ENCODE data around the gene KRTAP10-2.

DNA sequence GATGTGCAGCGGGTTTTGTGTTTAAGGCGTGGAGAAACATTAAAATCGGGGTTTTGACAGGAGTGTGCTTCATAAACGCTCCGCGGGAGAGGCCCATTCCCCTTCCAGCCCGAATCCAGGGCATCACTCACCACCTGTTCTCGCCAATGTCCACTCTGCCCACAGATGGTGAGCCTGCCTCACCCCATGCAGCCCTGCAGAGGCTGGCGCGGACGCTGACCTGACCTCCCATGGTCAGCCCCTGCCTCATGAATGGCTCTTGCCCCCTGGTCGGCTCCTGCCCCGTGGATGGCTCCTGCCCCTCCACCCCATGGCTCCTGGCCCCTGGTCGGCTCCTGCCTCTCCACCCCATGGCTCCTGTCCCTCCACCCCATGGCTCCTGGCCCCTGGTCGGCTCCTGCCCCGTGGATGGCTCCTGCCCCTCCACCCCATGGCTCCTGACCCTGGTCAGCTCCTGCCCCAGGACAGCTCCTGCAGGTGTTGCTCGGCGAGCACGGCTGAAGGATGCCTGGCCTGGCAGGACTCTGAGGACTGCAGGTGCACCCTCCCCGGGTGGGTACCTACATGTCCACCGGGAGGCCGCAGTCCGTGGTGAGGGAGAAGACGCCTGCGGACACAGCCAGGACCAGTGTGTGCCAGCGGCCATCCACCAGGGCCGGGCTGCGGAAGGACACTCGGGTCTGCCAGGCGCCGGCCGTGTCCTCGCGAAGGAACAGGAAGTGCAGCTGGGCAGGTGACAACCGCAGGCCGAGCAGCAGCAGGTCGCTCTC lies 18.0 kb downstream of the KRTAP10-2 start:
- no peak for TF ChIP-seq GATA2 (IDR thresholded peaks at IDR 0.05; ENCODE audit: low read depth, low read length)
- TF ChIP-seq GATA3 (IDR thresholded peaks at IDR 0.05; ENCODE audit: low read depth, low read length), result no peak

Data from SH-SY5Y (cell line).